GM12801 (cell line): ENCODE results near the gene ZNF333.

Experiments
- TF ChIP-seq, protein P1 (sequence below): IDR thresholded peaks from one replicate; pipeline ENCODE4 v1.5.1; 2011; ENCODE audit warnings: control low read depth; ENCODE audit not compliant: insufficient read length; ENCODE audit errors: extremely low read depth

Gene ZNF333

GRCh38 chr19:14689598-14690503, at the start of gene ZNF333:
Gene ZNF333 (plus strand): TSS chr19:14690048. CDS start chr19:14693492, 3,444 bp downstream.
- TF ChIP-seq, protein P1, sequence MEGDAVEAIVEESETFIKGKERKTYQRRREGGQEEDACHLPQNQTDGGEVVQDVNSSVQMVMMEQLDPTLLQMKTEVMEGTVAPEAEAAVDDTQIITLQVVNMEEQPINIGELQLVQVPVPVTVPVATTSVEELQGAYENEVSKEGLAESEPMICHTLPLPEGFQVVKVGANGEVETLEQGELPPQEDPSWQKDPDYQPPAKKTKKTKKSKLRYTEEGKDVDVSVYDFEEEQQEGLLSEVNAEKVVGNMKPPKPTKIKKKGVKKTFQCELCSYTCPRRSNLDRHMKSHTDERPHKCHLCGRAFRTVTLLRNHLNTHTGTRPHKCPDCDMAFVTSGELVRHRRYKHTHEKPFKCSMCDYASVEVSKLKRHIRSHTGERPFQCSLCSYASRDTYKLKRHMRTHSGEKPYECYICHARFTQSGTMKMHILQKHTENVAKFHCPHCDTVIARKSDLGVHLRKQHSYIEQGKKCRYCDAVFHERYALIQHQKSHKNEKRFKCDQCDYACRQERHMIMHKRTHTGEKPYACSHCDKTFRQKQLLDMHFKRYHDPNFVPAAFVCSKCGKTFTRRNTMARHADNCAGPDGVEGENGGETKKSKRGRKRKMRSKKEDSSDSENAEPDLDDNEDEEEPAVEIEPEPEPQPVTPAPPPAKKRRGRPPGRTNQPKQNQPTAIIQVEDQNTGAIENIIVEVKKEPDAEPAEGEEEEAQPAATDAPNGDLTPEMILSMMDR, result no peak

DNA sequence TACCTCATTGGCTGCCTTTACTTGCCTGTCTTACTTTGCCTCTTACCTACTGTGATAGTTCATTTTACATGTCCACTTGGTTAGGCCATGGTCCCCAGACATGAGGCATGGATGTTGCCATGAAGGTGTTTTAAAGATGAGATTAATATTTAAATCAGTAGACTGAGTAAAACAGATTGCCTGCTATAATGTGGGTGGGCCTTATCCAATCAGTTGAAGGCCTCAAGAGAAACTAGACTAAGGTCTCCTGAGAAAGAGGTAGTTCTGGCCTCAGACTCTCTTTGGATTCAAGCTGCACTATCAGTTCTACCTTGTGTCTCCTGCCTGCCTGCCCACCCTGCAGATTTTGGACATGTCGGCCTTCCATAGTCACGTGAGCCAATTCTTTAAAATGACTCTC, 41.3 kb upstream of the ZNF333 start:
- TF ChIP-seq, protein P1, result no peak

- TF ChIP-seq, protein P1, result no peak
Measured at GRCh38 chr19:14649020-14649419, 40.8 kb upstream of the ZNF333 start.

GRCh38 chr19:14650161-14650560, 39.7 kb upstream of the ZNF333 start:
- TF ChIP-seq, protein P1, result no peak

DNA sequence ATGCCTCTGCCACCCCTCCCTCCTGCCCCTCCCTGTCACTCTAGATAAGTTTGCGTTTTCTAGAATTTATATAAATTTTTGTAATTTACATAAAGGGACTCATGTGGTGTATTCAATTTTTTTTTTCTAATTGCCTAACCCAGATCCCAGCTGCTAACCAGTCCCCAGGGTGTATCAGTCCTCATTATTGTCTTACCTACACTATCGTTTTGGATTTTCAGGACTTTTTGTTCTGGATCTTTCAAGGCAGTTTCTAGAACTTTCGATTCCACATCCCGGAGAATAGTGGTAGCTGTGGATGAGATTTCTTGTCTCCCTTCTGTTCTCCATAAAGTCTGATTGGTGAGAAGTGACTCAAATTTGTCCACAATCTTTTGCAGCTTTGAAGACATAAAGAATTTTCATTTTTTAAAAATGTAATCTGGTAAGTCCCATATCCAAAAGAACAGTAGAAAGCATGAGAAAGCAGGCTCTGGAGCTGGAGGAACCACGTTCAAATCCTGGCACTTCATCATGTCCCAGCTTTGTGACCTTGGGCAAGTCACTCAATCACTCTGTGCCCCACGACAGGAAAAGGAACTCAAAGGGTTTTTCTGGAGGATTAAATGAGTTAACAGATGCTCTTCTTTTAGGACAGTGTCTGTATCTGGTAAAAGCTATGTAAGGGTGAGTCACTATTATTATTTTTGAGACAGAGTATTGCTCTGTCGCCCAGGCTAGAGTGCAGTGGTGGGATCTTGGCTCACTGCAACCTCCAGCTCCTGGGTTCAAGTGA, 34.9 kb upstream of the ZNF333 start:
- TF ChIP-seq, protein P1, result no peak

- TF ChIP-seq, protein P1, result no peak
Measured at GRCh38 chr19:14655726-14656125, 34.1 kb upstream of the ZNF333 start.

DNA sequence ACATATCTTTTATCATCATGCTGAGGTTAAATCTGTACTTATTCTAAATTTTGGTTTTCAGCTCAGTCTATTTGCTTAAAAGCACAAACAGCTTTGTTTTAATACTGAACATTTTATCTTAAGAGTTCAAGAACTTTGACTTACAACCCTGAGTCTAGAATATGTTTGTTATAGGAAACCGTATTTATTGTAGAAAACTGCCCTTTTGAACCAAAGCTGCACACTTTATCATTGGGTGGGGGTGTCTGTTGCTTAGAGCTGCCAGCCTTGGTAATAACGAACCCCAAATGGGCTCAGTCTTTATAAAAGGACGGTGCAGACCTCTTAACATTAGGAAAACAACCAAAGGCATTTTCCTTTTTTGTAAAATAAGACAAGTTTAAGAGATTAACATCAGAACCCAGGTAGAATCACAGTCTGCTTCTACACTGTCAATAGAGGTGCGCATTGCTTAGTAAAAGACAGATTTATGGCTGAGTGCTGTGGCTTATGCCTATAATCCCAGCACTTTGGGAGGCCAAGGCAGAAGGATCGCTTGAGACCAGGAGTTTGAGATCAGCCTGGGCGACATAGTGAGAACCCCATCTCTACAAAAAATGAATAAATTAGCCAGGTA, 29.9 kb upstream of the ZNF333 start:
- TF ChIP-seq, protein P1, result no peak
